Measurements from ENCODE around the gene CCDC157.

Gene CCDC157

DNA sequence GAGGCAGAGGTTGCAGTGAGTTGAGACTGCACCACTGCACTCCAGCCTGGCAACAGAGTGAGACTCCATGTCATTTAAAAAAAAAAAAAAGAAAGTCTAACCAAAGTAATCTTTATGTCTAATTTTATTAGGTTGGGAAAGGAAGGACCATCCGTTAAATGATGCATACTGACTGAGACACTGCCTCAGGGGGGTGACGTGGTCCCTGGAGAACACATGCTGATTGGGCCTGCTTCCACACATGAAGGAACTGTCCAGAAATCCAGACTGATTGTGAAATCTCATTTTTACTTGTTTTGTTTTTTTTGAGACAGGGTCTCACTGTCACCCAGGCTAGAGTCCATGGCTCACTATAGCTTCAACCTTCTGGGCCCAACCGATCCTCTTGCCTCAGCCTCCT, 5.6 kb upstream of the CCDC157 start:
- TF ChIP-seq CTCF (IDR thresholded peaks at IDR 0.05) = no peak
- peaks cover 20 to 26% of the 10 kb centered on the region in 2 experiments for H3K4me1 ChIP-seq (ENCODE audit: control insufficient read depth in 1 of 2, insufficient read depth in 1 of 2, low read depth in 1 of 2, low read length in 1 of 2)
- H3K27ac ChIP-seq = no peak overlapping the region
- peaks cover 72% of the 10 kb centered on the region for H3K36me3 ChIP-seq
- no peaks in the 10 kb centered on the region for H3K27me3 ChIP-seq
- no peak overlapping the region for H3K4me3 ChIP-seq (ENCODE audit: low read depth in 1 of 2, low read length in 1 of 2)
- H3K9me3 ChIP-seq = peaks cover 6% of the 10 kb centered on the region

DNA sequence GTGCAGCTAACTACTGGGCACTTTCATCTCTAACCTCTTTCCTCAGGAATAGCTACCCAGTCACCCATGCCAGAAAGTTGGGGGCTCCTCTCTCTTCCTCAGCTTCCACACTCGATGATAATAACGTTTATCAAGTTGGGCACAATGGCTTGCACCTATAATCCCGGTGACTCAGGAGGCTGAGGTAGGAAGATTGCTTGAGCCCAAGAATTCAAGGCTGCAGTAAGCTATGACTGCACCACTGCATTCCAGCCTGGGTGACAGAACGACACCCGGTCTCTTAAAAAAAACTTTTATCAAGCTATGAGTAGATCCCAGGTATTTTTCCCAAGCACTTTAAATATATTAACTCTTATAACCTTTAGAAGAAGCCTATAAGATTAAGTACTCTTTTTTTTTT, 2.2 kb upstream of the CCDC157 start:
- TF ChIP-seq CTCF (IDR thresholded peaks at IDR 0.05) = no peak
- Histone ChIP-seq H3K27me3 (peaks cover 23% of the 10 kb centered on the region), H3K36me3 (peaks cover 38% of the 10 kb centered on the region), H3K27ac (peak overlapping the region; percentile 92), H3K4me3 (ENCODE audit: low read depth in 1 of 2, low read length in 1 of 2) (peak overlapping the region in 1 of 2 experiments; percentile 87), H3K9me3 (peaks cover 6% of the 10 kb centered on the region), H3K4me1 (ENCODE audit: control insufficient read depth in 1 of 2, insufficient read depth in 1 of 2, low read depth in 1 of 2, low read length in 1 of 2) (peaks cover 25 to 32% of the 10 kb centered on the region in 2 experiments)

GRCh38 chr22:30357236-30357570, 396 bp downstream of the CCDC157 start:
- Histone ChIP-seq H3K27me3 (peaks cover 23% of the 10 kb centered on the region), H3K4me3 (ENCODE audit: low read depth in 1 of 2, low read length in 1 of 2) (peak overlapping the region; percentile 87 to 99), H3K36me3 (peaks cover 12% of the 10 kb centered on the region), H3K4me1 (ENCODE audit: control insufficient read depth in 1 of 2, insufficient read depth in 1 of 2, low read depth in 1 of 2, low read length in 1 of 2) (peaks cover 25 to 32% of the 10 kb centered on the region in 2 experiments), H3K9me3 (peaks cover 1% of the 10 kb centered on the region), H3K27ac (peak overlapping the region; percentile 92)
- TF ChIP-seq CTCF (IDR thresholded peaks at IDR 0.05) = no peak

DNA sequence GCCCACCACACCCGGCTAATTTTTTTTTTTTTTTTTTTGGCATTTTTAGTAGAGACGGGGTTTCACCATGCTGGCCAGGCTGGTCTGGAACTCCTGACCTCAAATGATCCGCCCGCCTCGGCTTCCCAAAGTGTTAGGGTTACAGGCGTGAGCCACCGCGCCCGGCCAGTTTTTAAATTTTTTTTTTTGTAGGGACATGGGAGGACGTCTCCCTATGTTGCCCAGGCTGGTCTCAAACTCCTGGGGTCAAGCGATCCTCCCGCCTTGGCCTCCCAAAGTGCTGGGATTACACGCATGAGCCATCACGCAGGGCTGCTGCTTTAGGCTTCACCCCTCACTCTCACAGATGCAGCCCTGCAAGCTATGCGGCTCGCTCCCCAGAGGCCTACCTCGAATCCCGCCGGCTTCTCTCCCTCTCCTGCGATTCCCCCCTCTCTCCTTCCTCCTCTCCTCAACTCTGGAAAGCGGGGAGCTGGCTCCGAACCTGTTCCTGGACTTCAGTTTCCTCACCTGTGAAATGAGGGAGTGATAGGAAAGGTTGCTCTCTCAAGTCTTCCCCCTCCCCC, 926 bp downstream of the CCDC157 start:
- peaks cover 7% of the 10 kb centered on the region for H3K36me3 ChIP-seq
- H3K4me3 ChIP-seq (ENCODE audit: low read depth in 1 of 2, low read length in 1 of 2) = peak overlapping the region in 1 of 2 experiments; percentile 87
- no peak for TF ChIP-seq CTCF (IDR thresholded peaks at IDR 0.05)
- H3K27me3 ChIP-seq = peaks cover 23% of the 10 kb centered on the region
- no peak overlapping the region for H3K27ac ChIP-seq
- no peaks in the 10 kb centered on the region for H3K9me3 ChIP-seq
- peaks cover 25 to 32% of the 10 kb centered on the region in 2 experiments for H3K4me1 ChIP-seq (ENCODE audit: control insufficient read depth in 1 of 2, insufficient read depth in 1 of 2, low read depth in 1 of 2, low read length in 1 of 2)

GRCh38 chr22:30358541-30358940, 1.7 kb downstream of the CCDC157 start:
- Histone ChIP-seq H3K9me3 (no peaks in the 10 kb centered on the region), H3K36me3 (peaks cover 3% of the 10 kb centered on the region), H3K4me3 (ENCODE audit: low read depth in 1 of 2, low read length in 1 of 2) (no peak overlapping the region), H3K27ac (no peak overlapping the region), H3K4me1 (ENCODE audit: control insufficient read depth in 1 of 2, insufficient read depth in 1 of 2, low read depth in 1 of 2, low read length in 1 of 2) (peaks cover 25 to 32% of the 10 kb centered on the region in 2 experiments), H3K27me3 (peaks cover 23% of the 10 kb centered on the region)
- TF ChIP-seq CTCF (IDR thresholded peaks at IDR 0.05) = no peak

Data from neutrophil (primary cell).